HS-27A (cell line): ENCODE measurements around the gene ESYT2.

Source experiments
- DNase-seq: peaks from one replicate; pipeline ENCODE4 v3.0.0-alpha.2; 2012; ENCODE audit warnings: low read depth, missing footprints

ESYT2 gene

GRCh38 chr7:158803367-158803969 lies 25.8 kb downstream of the ESYT2 start:
- no peak for DNase-seq

GRCh38 chr7:158802535-158803366 lies 26.6 kb downstream of the ESYT2 start:
- peak; percentile 27 for DNase-seq

GRCh38 chr7:158798741-158799140 lies 30.6 kb downstream of the ESYT2 start:
- no peak for DNase-seq

DNA sequence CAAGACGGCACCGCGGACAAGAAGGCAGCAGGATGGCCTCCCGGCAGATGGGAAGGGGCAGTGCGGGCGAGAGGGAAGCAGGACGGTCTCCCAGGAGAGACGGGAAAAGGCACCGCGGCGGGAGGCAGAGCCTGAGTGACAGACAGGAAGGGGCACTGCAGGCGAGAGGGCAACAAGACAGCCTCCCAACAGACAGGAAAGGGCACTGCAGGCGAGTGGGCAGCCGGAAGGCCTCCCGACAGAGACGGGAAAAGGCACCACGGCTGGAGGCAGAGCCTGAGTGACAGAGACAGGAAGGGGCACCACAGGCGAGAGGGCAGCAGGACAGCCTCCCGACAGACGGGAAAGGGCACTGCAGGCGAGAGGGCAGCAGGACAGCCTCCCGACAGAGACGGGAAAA lies 32.6 kb downstream of the ESYT2 start:
- no peak for DNase-seq

DNA sequence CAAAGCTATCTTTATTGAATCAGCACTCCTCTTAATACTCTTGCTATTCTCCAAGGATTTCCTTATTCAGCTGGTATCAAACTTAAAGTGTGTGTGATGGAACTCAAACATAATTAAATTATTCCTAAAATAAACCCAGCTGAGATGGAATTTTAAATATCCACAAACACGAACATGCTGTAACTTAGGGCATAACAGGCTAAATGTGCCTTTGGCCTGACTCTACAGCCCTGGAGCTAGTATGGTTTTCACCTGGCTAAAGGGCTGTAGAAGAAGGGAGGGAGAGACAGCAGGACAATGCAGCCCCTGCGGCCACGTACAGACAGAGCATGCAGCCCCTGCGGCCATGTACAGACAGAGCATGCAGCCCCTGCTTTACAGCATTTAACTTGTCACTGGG lies 34.0 kb downstream of the ESYT2 start:
- no peak for DNase-seq

GRCh38 chr7:158791107-158791506 lies 38.2 kb downstream of the ESYT2 start:
- DNase-seq = no peak

DNA sequence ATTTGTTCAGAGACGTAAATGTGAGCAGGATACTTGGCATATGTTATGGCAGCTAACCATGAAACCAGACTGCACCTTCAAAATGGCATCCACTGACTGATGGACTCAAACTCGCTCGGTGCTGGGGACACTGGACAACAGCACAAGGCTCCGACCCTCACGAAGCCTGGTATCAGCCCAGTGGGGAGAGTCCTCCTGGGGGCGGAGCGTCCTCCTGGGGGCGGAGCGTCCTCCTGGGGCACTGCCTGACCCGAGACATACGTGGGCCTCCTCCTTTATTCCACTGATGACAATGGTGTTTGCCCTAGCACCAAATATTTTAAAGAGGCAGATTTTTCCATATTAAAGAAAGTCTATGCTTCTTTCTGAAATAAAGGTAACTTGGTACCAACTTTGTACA lies 39.5 kb downstream of the ESYT2 start:
- no peak for DNase-seq

GRCh38 chr7:158786898-158787297 lies 42.4 kb downstream of the ESYT2 start:
- DNase-seq = no peak

DNA sequence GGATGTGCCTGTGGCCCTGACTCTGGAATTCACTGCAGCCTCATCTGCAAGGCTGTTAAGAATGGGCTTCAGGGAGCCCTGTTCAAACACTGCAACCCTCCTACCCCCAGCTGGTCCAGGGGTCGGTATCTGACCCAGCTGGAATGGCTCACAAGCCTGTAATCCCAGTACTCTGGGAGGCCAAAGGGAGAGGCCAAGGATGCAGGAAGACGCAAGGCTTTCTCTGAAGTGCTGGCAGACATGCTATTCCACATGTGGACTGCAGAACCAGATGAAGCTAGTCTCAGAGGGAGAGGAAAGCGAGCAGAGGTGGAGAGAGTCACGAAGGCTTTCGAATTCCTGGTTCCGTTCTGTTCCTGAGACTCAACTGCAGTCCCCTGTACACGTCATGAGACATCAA lies 45.0 kb downstream of the ESYT2 start:
- DNase-seq = no peak

GRCh38 chr7:158783595-158783994 lies 45.7 kb downstream of the ESYT2 start:
- no peak for DNase-seq

GRCh38 chr7:158782761-158783401 lies 46.4 kb downstream of the ESYT2 start:
- no peak for DNase-seq

- DNase-seq = no peak
Measured at GRCh38 chr7:158781974-158782664, 47.2 kb downstream of the ESYT2 start.

GRCh38 chr7:158781217-158781973 lies 47.9 kb downstream of the ESYT2 start:
- no peak for DNase-seq

DNA sequence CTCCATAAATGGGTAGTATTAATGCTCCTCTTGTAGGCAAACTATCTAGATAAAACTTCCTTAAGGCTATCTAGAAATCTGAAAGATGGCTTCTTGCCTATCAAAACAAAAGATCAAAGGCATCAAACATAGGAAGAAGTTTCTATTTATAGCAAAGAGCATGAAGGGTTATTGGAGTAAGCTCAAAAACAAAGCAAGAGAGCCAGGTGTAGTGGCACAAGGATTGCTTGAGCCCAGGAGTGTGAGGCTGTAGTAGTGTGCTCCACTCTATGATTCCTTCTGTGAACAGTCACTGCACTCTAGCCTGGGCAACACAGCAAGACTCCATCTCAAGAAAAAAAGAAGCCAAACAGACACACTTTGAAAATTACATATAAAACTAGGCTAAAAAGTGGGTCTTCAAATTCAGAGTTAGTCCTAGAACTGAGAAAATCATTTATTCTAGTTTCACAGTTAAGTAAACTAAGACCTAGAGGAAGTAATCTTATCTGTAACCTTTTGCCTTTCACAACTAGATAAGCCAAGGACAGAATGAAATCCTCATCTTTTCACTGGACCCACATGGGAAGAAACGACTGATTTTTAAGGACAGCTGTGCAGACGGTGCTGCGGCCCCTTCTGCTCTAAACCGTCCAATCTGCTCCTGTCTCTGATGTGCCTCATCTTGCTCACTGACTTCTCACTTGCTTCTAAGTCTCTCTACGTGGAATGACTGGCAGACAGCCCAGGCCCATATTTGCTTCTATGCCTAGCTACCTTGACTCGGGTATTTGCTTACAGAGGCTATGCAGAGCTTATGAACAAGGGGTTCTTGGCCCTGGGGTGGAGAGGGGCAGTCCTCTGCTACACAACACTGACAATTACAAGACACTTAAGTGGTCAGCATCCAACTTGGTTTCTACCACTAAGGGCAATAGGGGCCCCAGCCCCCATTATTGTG lies 50.0 kb downstream of the ESYT2 start:
- no peak for DNase-seq

GRCh38 chr7:158778471-158778870 lies 50.8 kb downstream of the ESYT2 start:
- no peak for DNase-seq

DNA sequence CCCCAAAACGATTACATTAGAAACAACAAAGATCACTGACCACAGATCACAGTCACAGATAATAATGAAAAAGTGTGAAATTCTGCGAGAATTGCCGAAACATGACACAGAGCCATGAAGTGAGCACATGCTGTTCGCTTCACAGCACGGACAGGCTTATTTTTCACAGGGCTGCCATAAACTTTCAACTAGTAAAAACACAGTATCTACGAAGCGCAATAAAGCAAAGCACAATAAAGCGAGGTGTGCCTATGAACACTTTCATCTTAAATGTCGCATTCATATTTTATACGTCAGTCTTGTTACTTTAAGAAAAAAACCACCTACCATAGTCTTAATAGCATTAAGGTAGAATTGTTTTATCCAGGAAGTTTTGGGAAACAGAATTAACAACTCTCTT lies 51.5 kb downstream of the ESYT2 start:
- DNase-seq = no peak

- DNase-seq = no peak
Measured at GRCh38 chr7:158776474-158776873, 52.8 kb downstream of the ESYT2 start.

DNA sequence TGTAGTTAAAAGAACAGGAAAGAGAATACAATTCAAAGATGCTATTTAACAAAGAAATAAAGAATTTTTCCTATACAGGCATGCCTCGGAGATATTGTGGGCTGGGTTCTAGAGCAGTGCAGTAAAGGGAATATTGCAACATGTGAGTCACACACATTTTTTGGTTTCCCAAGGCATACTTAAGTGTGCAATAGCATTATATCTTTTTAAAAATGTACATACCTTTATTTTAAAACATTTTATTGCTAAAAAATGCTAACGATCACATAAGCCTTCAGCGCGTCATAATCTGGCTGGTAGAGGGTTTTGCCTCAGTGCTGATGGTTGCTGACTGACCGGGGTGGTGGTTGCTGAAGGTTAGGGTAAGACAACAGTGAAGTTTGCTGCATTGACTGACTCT lies 54.4 kb downstream of the ESYT2 start:
- DNase-seq = no peak

GRCh38 chr7:158772916-158773315 lies 56.4 kb downstream of the ESYT2 start:
- DNase-seq = no peak

GRCh38 chr7:158771213-158771834 lies 58.0 kb downstream of the ESYT2 start:
- no peak for DNase-seq
